CMK (cell line): ENCODE measurements around the gene FGF11.

Source experiments
- DNase-seq: peaks from one replicate; pipeline ENCODE4 v3.0.0-alpha.2; 2010; ENCODE audit warnings: low read depth

The FGF11 gene

GRCh38 chr17:7431231-7431630, 8.1 kb upstream of the FGF11 start:
- no peak for DNase-seq

GRCh38 chr17:7432296-7432695, 7.0 kb upstream of the FGF11 start:
- no peak for DNase-seq

- DNase-seq, result no peak
These were observed 3.4 kb upstream of the FGF11 start for GRCh38 chr17:7435676-7436555.

GRCh38 chr17:7436556-7437368, 2.5 kb upstream of the FGF11 start:
- DNase-seq, result no peak

GRCh38 chr17:7437369-7437863, 1.9 kb upstream of the FGF11 start:
- no peak for DNase-seq

- no peak for DNase-seq
These were observed 1.2 kb upstream of the FGF11 start for GRCh38 chr17:7437950-7438614.

GRCh38 chr17:7438656-7439460, 454 bp upstream of the FGF11 start:
- no peak for DNase-seq

- no peak for DNase-seq
These were observed 961 bp downstream of the FGF11 start for GRCh38 chr17:7440113-7440833.

- no peak for DNase-seq
These were observed 1.5 kb downstream of the FGF11 start for GRCh38 chr17:7440834-7441195.

- DNase-seq, result no peak
These were observed 2.0 kb downstream of the FGF11 start for GRCh38 chr17:7441266-7441665.

- DNase-seq, result no peak
These were observed 2.8 kb downstream of the FGF11 start for GRCh38 chr17:7442142-7442541.

GRCh38 chr17:7443499-7444485, 4.5 kb downstream of the FGF11 start:
- DNase-seq, result no peak

GRCh38 chr17:7444682-7445618, 5.6 kb downstream of the FGF11 start, which contains the start of gene CHRNB1:
TSS of gene CHRNB1 (plus strand) at chr17:7445061. CDS start at chr17:7445128, 67 bp downstream.
- no peak for DNase-seq

- no peak for DNase-seq
These were observed 6.3 kb downstream of the FGF11 start for GRCh38 chr17:7445619-7445968.

- no peak for DNase-seq
These were observed 9.1 kb downstream of the FGF11 start for GRCh38 chr17:7448461-7448860.

GRCh38 chr17:7459961-7460545, 20.7 kb downstream of the FGF11 start:
- no peak for DNase-seq

GRCh38 chr17:7460850-7461660, 21.7 kb downstream of the FGF11 start:
- no peak for DNase-seq
